GM12878 (cell line): ENCODE results near the gene COPE. TPM values are rescaled to one million over a fixed set of nuclear protein-coding genes. Genes with fewer than 3 reads are reported as not detected.

Source experiments
- ATAC-seq: fragments of 200-7000 bp; cut with Tn5 transposase; 3 replicates; pipeline ENCODE4 v1.9.1; 2020; ENCODE audit warnings: mild to moderate bottlenecking, moderate library complexity
- BruUV-seq: library from RNA; stranded (reverse); fragments of 400-500 nt; replicated peaks from 2 replicates; lab custom pipeline; 2021; lab: Mats Ljungman, UMichigan
- CTCF ChIA-PET: fragments of 300-600 bp; sonication (Branson Sonifier 250); formaldehyde crosslinking; extraction: SDS; loops from one replicate; lab custom pipeline; 2021; ENCODE audit warnings: inconsistent platforms; lab: Yijun Ruan, JAX
- POLR2A ChIA-PET: fragments of 350-600 bp; formaldehyde crosslinking; extraction: SDS; loops from one replicate; lab custom pipeline; 2021; ENCODE audit warnings: inconsistent platforms; lab: Charles Lee
- RAD21 ChIA-PET: fragments of 300-600 bp; sonication (Branson Sonifier 250); formaldehyde crosslinking; loops from one replicate; lab custom pipeline; 2023; ENCODE audit warnings: antibody characterized with exemption; ENCODE audit not compliant: unreplicated experiment; lab: Charles Lee
- SMC1A ChIA-PET: fragments of 300-600 bp; sonication (Branson Sonifier 250); formaldehyde crosslinking; loops from one replicate; lab custom pipeline; 2023; ENCODE audit not compliant: unreplicated experiment, uncharacterized antibody; lab: Charles Lee
- DNase-seq: peaks from one replicate; pipeline ENCODE4 v3.0.0-alpha.2; 2011; ENCODE audit warnings: low read depth, low spot score
- FAIRE-seq: peaks from 3 replicates; lab custom pipeline; 2011; peaks lifted over from hg19 to GRCh38; lab: Jason Lieb, UNC
- H2AFZ ChIP-seq: 2 replicates; pipeline ENCODE4 v1.6.0; 2011; ENCODE audit warnings: low read depth, low read length, control low read depth; ENCODE audit not compliant: control insufficient read depth
- H3K27ac ChIP-seq: 2 replicates; pipeline ENCODE4 v1.5.1; 2011; ENCODE audit warnings: control low read depth; ENCODE audit not compliant: control insufficient read depth, insufficient read depth
- H3K27me3 ChIP-seq, 2 experiments: replicated peaks in 1 of 2; 2 replicates each; pipeline versions ENCODE4 v1.6.0 to v1.6.1; 2011; ENCODE audit warnings: low read length in 1 of 2; ENCODE audit not compliant: control insufficient read depth in 2 of 2, insufficient read depth in 2 of 2
- H3K36me3 ChIP-seq, 2 experiments: 2 replicates each; pipeline ENCODE4 v1.5.1; 2011; ENCODE audit warnings: low read length in 1 of 2; ENCODE audit not compliant: control insufficient read depth in 2 of 2, insufficient read depth in 2 of 2
- H3K4me1 ChIP-seq: 2 replicates; pipeline ENCODE4 v1.6.1; 2011; ENCODE audit warnings: mild to moderate bottlenecking, low read length, moderate library complexity, mixed read lengths; ENCODE audit not compliant: control insufficient read depth, insufficient read depth
- H3K4me2 ChIP-seq: 2 replicates; pipeline ENCODE4 v1.6.0; 2011; ENCODE audit warnings: control low read depth; ENCODE audit not compliant: control insufficient read depth, insufficient read depth
- H3K4me3 ChIP-seq: fragments of 200-600 bp; sonication (generic); 2 replicates; pipeline ENCODE4 v1.5.1; 2016
- H3K79me2 ChIP-seq: 2 replicates; pipeline ENCODE4 v1.6.0; 2011; ENCODE audit warnings: low read length; ENCODE audit not compliant: control insufficient read depth, insufficient read depth
- H3K9ac ChIP-seq: 2 replicates; pipeline ENCODE4 v1.8.0; 2011; ENCODE audit warnings: low read length, control low read depth, mixed read lengths; ENCODE audit not compliant: control insufficient read depth, insufficient read depth
- H3K9me3 ChIP-seq: replicated peaks from 3 replicates; pipeline ENCODE4 v1.5.1; 2011; ENCODE audit warnings: mild to moderate bottlenecking, low read length; ENCODE audit not compliant: control insufficient read depth, insufficient read depth
- H4K20me1 ChIP-seq: 2 replicates; pipeline ENCODE4 v1.6.0; 2011; ENCODE audit not compliant: control insufficient read depth, insufficient read depth
- CBX3 ChIP-seq: fragments of 200-600 bp; sonication (generic); IDR thresholded peaks from 2 replicates; pipeline ENCODE4 v1.6.1; 2016; ENCODE audit warnings: low read depth, borderline replicate concordance
- CREM ChIP-seq: IDR thresholded peaks from 2 replicates; pipeline ENCODE4 v1.6.1; 2014; ENCODE audit warnings: antibody characterized with exemption, low read depth
- HCFC1 ChIP-seq: fragments of 150-350 bp; IDR thresholded peaks from 2 replicates; pipeline ENCODE4 v1.6.1; 2014; ENCODE audit warnings: low read length
- JUNB ChIP-seq: IDR thresholded peaks from 2 replicates; pipeline ENCODE4 v1.6.1; 2016; ENCODE audit warnings: antibody characterized with exemption, mild to moderate bottlenecking
- PAX5 ChIP-seq: IDR thresholded peaks from 2 replicates; pipeline ENCODE4 v1.6.1; 2011; ENCODE audit warnings: low read depth, low read length, borderline replicate concordance
- PML ChIP-seq: IDR thresholded peaks from 2 replicates; pipeline ENCODE4 v1.6.1; 2012; ENCODE audit warnings: low read length, inconsistent platforms
- SMARCA5 ChIP-seq: fragments of 450-650 bp; IDR thresholded peaks from 2 replicates; pipeline ENCODE4 v1.6.1; 2017; ENCODE audit warnings: mild to moderate bottlenecking
- SPI1 ChIP-seq: IDR thresholded peaks from 2 replicates; pipeline ENCODE4 v1.6.1; 2011; ENCODE audit warnings: low read depth, mild to moderate bottlenecking, low read length, moderate library complexity, borderline replicate concordance; ENCODE audit not compliant: insufficient read depth
- SREBF2 ChIP-seq: IDR thresholded peaks from 2 replicates; pipeline ENCODE4 v1.6.1; 2012; ENCODE audit warnings: mild to moderate bottlenecking, low read length
- ZNF274 ChIP-seq: IDR thresholded peaks from one replicate; pipeline ENCODE4 v1.8.0; 2011; ENCODE audit not compliant: insufficient read length, insufficient read depth
- WGBS: methylation state at CpG from one replicate; pipeline ENCODE4 v1.1.6; 2016; ENCODE audit warnings: low lambda C conversion rate; ENCODE audit not compliant: insufficient replicate concordance, insufficient coverage; ENCODE audit errors: missing lambda C conversion rate; 5-methylcytosine and 5-hydroxymethylcytosine counted together
- in situ Hi-C: fragments of 300-500 bp; cut with MboI; formaldehyde crosslinking; loops from 9 replicates; pipeline ENCODE4 v1.14.3; 2018; ENCODE audit warnings: mixed read lengths
- intact Hi-C: fragments of 100-400 bp; cut with micrococcal nuclease; formaldehyde crosslinking; loops from one replicate; pipeline ENCODE4 v1.14.2; 2022; ENCODE audit not compliant: unreplicated experiment
- polyA plus RNA-seq, 11 experiments: library from polyadenylated mRNA; depleted of rRNA in 4 of 11; unstranded in 6 of 11; stranded (reverse) in 5 of 11; fragments of >200 nt; fragmentation: Nextera tagmentation in 4 of 11; fragmentation: Illumina TruSeq in 1 of 11; extraction: Ambion mirVana in 4 of 11; extraction: Trizol in 1 of 11; gene quantifications; 1 replicate in 1 of 11; 2 replicates in 10 of 11; pipeline versions ENCODE4 v1.2.1 to v1.2.3, GENCODE V29; 2011 to 2016; ENCODE audit warnings: inconsistent platforms in 2 of 11, missing spikeins in 2 of 11, low read depth in 1 of 11
- total RNA-seq, 4 experiments: library from RNA; depleted of rRNA in 3 of 4; stranded (reverse); fragments of >200 nt in 3 of 4; fragmentation: Illumina TruSeq in 1 of 4; extraction: Trizol in 1 of 4; gene quantifications; 2 replicates each; pipeline versions ENCODE4 v1.2.1 to v1.2.3, GENCODE V29; 2013 to 2021

COPE gene
- total and polyA plus RNA-seq, 10 of the 15 experiments (the other 5 are each of a cell fraction or from before 2014, with no cell fraction given): 3.5 to 464 (median 222) TPM

DNA sequence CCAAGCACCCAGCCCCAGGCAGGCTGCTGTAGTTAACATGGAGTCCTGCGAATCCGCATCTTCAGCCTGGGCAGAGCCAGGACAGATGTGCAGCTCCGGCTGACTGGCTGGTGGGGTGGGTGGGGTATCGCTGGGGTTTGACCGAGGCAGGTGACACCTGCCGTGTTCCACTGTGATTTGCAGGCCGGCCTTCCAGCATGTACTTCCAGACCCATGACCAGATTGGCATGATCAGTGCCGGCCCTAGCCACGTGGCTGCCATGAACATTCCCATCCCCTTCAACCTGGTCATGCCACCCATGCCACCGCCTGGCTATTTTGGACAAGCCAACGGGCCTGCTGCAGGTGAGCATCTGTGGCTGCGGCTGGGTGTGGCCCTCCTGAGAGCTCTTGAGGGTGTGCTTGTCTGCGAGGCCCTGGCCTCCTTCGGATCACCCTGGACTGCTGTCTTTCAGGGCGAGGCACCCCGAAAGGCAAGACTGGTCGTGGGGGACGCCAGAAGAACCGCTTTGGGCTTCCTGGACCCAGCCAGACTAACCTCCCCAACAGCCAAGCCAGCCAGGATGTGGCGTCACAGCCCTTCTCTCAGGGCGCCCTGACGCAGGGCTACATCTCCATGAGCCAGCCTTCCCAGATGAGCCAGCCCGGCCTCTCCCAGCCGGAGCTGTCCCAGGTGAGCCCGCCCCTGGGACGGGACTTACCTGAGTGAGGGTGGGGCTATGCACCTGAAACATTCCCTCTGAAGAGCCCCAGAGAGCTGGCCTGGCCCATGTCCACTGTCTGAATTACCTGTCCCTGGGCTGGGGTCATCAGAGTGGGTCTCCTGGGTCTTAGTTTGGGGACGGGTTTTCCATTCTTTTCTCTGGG, 53.8 kb downstream of the COPE start:
- Histone ChIP-seq H2AFZ (no peak overlapping the region), H3K36me3 (peaks cover 18 to 52% of the 10 kb centered on the region in 2 experiments), H3K4me2 (no peak overlapping the region), H3K4me1 (peaks cover 12% of the 10 kb centered on the region), H3K4me3 (no peak overlapping the region), H3K27me3 (no peaks in the 10 kb centered on the region), H3K27ac (no peak overlapping the region), H3K9me3 (no peaks in the 10 kb centered on the region), H3K9ac (no peak overlapping the region), H4K20me1 (peaks cover 5% of the 10 kb centered on the region; the same call in 1 of the 2 replicates), H3K79me2 (no peaks in the 10 kb centered on the region)
- ATAC-seq (no peak), FAIRE-seq (no peak), DNase-seq (no peak)
- intact Hi-C loops: no loop called here
- BruUV-seq: no TSS peak
- ChIA-PET SMC1A (no interaction called here), POLR2A (interaction anchor here (0.7 kb wide), 1 partner anchor 10 kb away, joined by 12 read pairs; no protein-coding TSS in a partner anchor), CTCF (interaction anchor here (0.8 to 1.3 kb wide), 6 partner anchors 15 to 122 kb away, joined by 3 to 10 read pairs (median 4); no protein-coding TSS in a partner anchor), RAD21 (no interaction called here)
- WGBS: 90% methylated on average over 27 of the region's 27 CpGs
- in situ Hi-C loops: loop anchor here (25.0 kb wide), 1 partner anchor 403 kb away; no protein-coding TSS in a partner anchor
- TF ChIP-seq ZNF274 (no peak), CBX3 (no peak), JUNB (no peak), HCFC1 (no peak), CREM (no peak), SPI1 (no peak), SREBF2 (no peak), PML (no peak), SMARCA5 (no peak), PAX5 (no peak)
- TF ChIP-seq, all 136 proteins: peak for 0
